ENCODE results near the gene PIGN.

DNA sequence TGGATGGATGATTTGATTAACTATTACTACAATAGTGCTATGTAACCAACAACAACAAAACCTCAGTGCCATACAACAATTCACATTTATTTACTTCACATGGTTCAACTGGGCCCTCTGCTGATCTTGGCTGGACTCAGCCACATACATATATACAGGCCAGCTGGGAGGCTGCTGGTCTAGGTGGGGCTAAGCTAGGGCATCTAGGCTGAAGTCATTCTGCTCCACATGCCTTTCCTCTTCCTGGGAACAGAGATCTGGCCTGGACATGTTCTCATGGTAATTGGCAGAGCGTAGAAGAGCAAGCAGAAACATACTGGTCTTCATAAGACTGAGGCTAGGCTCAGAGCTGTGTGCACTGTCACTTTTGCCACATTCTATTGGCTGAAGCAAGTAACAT lies 191.2 kb downstream of the PIGN start:
- TF ChIP-seq SIN3A (IDR thresholded peaks at IDR 0.05; ENCODE audit: borderline replicate concordance, insufficient read depth, low read length) = no peak
- no peak for TF ChIP-seq POLR2AphosphoS5 (IDR thresholded peaks at IDR 0.05; ENCODE audit: low read depth, low read length)
- no peak for TF ChIP-seq TAF1 (IDR thresholded peaks at IDR 0.05; ENCODE audit: borderline replicate concordance, insufficient read depth, low read length)

Data from PFSK-1 (cell line).